ENCODE data around the gene TPSD1.
A peak's percentile ranks its signal among the peaks of the same experiment; 100 is the strongest.
"Not testable (repeated sequence)": the region's sequence is repeated elsewhere in the genome, so short reads cannot be mapped to it uniquely, and the experiment has no call there.

Gene TPSD1

GRCh38 chr16:1247903-1248537 is 7.8 kb upstream of the TPSD1 start:
- H3K4me1 Mint-ChIP-seq; DNase-seq (ENCODE audit: low spot score in 2 of 2); H3K4me3 Mint-ChIP-seq; H3K36me3 Mint-ChIP-seq; ATAC-seq; H3K9me3 Mint-ChIP-seq; H3K27ac Mint-ChIP-seq: not testable (repeated sequence)

GRCh38 chr16:1249031-1249755 is 6.7 kb upstream of the TPSD1 start:
- H3K9me3 Mint-ChIP-seq; H3K27ac Mint-ChIP-seq; DNase-seq (ENCODE audit: low spot score in 2 of 2); H3K4me3 Mint-ChIP-seq; H3K36me3 Mint-ChIP-seq; H3K4me1 Mint-ChIP-seq: not testable (repeated sequence)
- ATAC-seq: peak; percentile 56

- H3K4me3 Mint-ChIP-seq; H3K27ac Mint-ChIP-seq; DNase-seq (ENCODE audit: low spot score in 2 of 2); H3K9me3 Mint-ChIP-seq; H3K4me1 Mint-ChIP-seq; H3K36me3 Mint-ChIP-seq: not testable (repeated sequence)
- peak; percentile 19 for ATAC-seq
Observed at GRCh38 chr16:1253701-1254364, 2.0 kb upstream of the TPSD1 start.

GRCh38 chr16:1254821-1255220 is 1.0 kb upstream of the TPSD1 start:
- ATAC-seq; H3K9me3 Mint-ChIP-seq; H3K36me3 Mint-ChIP-seq; H3K27ac Mint-ChIP-seq; H3K4me1 Mint-ChIP-seq; H3K4me3 Mint-ChIP-seq; DNase-seq (ENCODE audit: low spot score in 2 of 2): not testable (repeated sequence)

GRCh38 chr16:1256296-1256873 is 516 bp downstream of the TPSD1 start:
- H3K27ac Mint-ChIP-seq, ATAC-seq, H3K9me3 Mint-ChIP-seq, H3K4me3 Mint-ChIP-seq, H3K36me3 Mint-ChIP-seq, H3K4me1 Mint-ChIP-seq: not testable (repeated sequence)
- peak in 1 of 2 donors; percentile 1 for DNase-seq (ENCODE audit: low spot score in 2 of 2)

GRCh38 chr16:1256874-1257322 is 1.0 kb downstream of the TPSD1 start:
- Mint-ChIP-seq H3K4me3 (no peak overlapping the region), H3K27ac (no peak overlapping the region), H3K9me3 (no peaks in the 10 kb centered on the region), H3K4me1 (peaks cover 5% of the 10 kb centered on the region), H3K36me3 (no peaks in the 10 kb centered on the region)
- ATAC-seq: no peak
- DNase-seq (ENCODE audit: low spot score in 2 of 2): no peak

GRCh38 chr16:1257561-1258224 is 1.8 kb downstream of the TPSD1 start:
- Mint-ChIP-seq H3K36me3 (no peaks in the 10 kb centered on the region), H3K4me3 (no peak overlapping the region), H3K4me1 (peaks cover 5% of the 10 kb centered on the region), H3K27ac (no peak overlapping the region), H3K9me3 (no peaks in the 10 kb centered on the region)
- DNase-seq (ENCODE audit: low spot score in 2 of 2): no peak
- ATAC-seq: peak; percentile 22

GRCh38 chr16:1258225-1258600 is 2.3 kb downstream of the TPSD1 start:
- H3K27ac Mint-ChIP-seq: no peak overlapping the region
- ATAC-seq: peak; percentile 17
- no peaks in the 10 kb centered on the region for H3K36me3 Mint-ChIP-seq
- no peak for DNase-seq (ENCODE audit: low spot score in 2 of 2)
- H3K9me3 Mint-ChIP-seq: no peaks in the 10 kb centered on the region
- no peak overlapping the region for H3K4me3 Mint-ChIP-seq
- peaks cover 5% of the 10 kb centered on the region for H3K4me1 Mint-ChIP-seq

GRCh38 chr16:1258906-1259759 is 3.3 kb downstream of the TPSD1 start:
- Mint-ChIP-seq H3K36me3 (no peaks in the 10 kb centered on the region), H3K27ac (no peak overlapping the region), H3K4me1 (peaks cover 5% of the 10 kb centered on the region), H3K9me3 (no peaks in the 10 kb centered on the region), H3K4me3 (peak overlapping the region; percentile 57)
- DNase-seq (ENCODE audit: low spot score in 2 of 2) (no peak), ATAC-seq (no peak)

- peaks cover 5% of the 10 kb centered on the region for H3K4me1 Mint-ChIP-seq
- DNase-seq (ENCODE audit: low spot score in 2 of 2) (no peak), ATAC-seq (no peak)
- H3K4me3 Mint-ChIP-seq: no peak overlapping the region
- no peaks in the 10 kb centered on the region for H3K36me3 Mint-ChIP-seq
- no peak overlapping the region for H3K27ac Mint-ChIP-seq
- H3K9me3 Mint-ChIP-seq: no peaks in the 10 kb centered on the region
Observed at GRCh38 chr16:1259760-1260068, 3.8 kb downstream of the TPSD1 start.

- DNase-seq (ENCODE audit: low spot score in 2 of 2) (no peak), ATAC-seq (no peak)
- H3K36me3 Mint-ChIP-seq: no peaks in the 10 kb centered on the region
- peaks cover 5% of the 10 kb centered on the region for H3K4me1 Mint-ChIP-seq
- no peak overlapping the region for H3K27ac Mint-ChIP-seq
- peak overlapping the region; percentile 26 for H3K4me3 Mint-ChIP-seq
- H3K9me3 Mint-ChIP-seq: no peaks in the 10 kb centered on the region
Observed at GRCh38 chr16:1260101-1260680, 4.3 kb downstream of the TPSD1 start.

GRCh38 chr16:1261131-1261892 is 5.4 kb downstream of the TPSD1 start:
- Mint-ChIP-seq H3K36me3 (no peaks in the 10 kb centered on the region), H3K9me3 (no peaks in the 10 kb centered on the region), H3K4me1 (peaks cover 5% of the 10 kb centered on the region), H3K27ac (no peak overlapping the region), H3K4me3 (peak overlapping the region; percentile 26)
- no peak for DNase-seq (ENCODE audit: low spot score in 2 of 2)
- ATAC-seq: peak; percentile 48

GRCh38 chr16:1262210-1262845 is 6.5 kb downstream of the TPSD1 start:
- ATAC-seq (no peak), DNase-seq (ENCODE audit: low spot score in 2 of 2) (no peak)
- peaks cover 5% of the 10 kb centered on the region for H3K4me1 Mint-ChIP-seq
- no peaks in the 10 kb centered on the region for H3K36me3 Mint-ChIP-seq
- no peaks in the 10 kb centered on the region for H3K9me3 Mint-ChIP-seq
- H3K27ac Mint-ChIP-seq: no peak overlapping the region
- no peak overlapping the region for H3K4me3 Mint-ChIP-seq

Data from stimulated activated effector memory CD8-positive, alpha-beta T cell treated with anti-CD3 and anti-CD28 coated beads, Interleukin-12 subunit alpha, Interleukin-12 subunit beta, amount 100 ng/mL, for 72 hours (primary cell).